H1 (cell line): ENCODE data around the gene BIN1. TPM values are rescaled to one million over a fixed set of nuclear protein-coding genes. Genes with fewer than 3 reads are reported as not detected.

Experiments
- CEBPB ChIP-seq: IDR thresholded peaks from 2 replicates; pipeline ENCODE4 v1.6.1; 2012; ENCODE audit warnings: low read depth, low read length
- PHF8 ChIP-seq: fragments of 200-600 bp; sonication (generic); conservative IDR thresholded peaks from 2 replicates; pipeline ENCODE4 v1.7.1; 2012; ENCODE audit warnings: low read depth, mild to moderate bottlenecking, inconsistent platforms, low read length, moderate library complexity
- POLR2A ChIP-seq, 2 experiments: IDR thresholded peaks; 1 replicate in 1 of 2; 2 replicates in 1 of 2; pipeline ENCODE4 v1.6.1; 2011; ENCODE audit warnings: low read depth in 2 of 2, low read length in 2 of 2, mild to moderate bottlenecking in 2 of 2; ENCODE audit errors: control extremely low read depth in 1 of 2
- RBBP5 ChIP-seq: IDR thresholded peaks from 2 replicates; pipeline ENCODE4 v1.7.1; 2012; ENCODE audit warnings: low read depth, mild to moderate bottlenecking, inconsistent platforms, low read length, moderate library complexity, borderline replicate concordance
- RFX5 ChIP-seq: IDR thresholded peaks from 2 replicates; pipeline ENCODE4 v1.6.1; 2011; ENCODE audit warnings: low read depth, low read length, improper control_type of control experiment, borderline replicate concordance
- SIX5 ChIP-seq: IDR thresholded peaks from 2 replicates; pipeline ENCODE4 v1.6.1; 2011; ENCODE audit warnings: mild to moderate bottlenecking, low read depth, low read length
- SP1 ChIP-seq: IDR thresholded peaks from 2 replicates; pipeline ENCODE4 v1.6.1; 2011; ENCODE audit warnings: low read depth, low read length
- polyA plus RNA-seq, 7 experiments: library from polyadenylated mRNA; depleted of rRNA in 3 of 7; stranded (reverse) in 5 of 7; unstranded in 2 of 7; fragments of >200 nt in 5 of 7; fragments of 200-250 nt in 2 of 7; gene quantifications; 1 replicate in 5 of 7; 2 replicates in 1 of 7; 4 replicates in 1 of 7; pipeline versions ENCODE4 v1.2.1 to v1.2.3, GENCODE V29; 2011 to 2013; ENCODE audit warnings: missing spikeins in 2 of 7, mixed read lengths in 2 of 7
- total RNA-seq: library from RNA; stranded (reverse); fragmentation: NEBNext Ultra II Directional; extraction: Animal tissue kit (Norgen Biotek cat#: 25700); gene quantifications from 2 replicates; pipeline ENCODE4 v1.2.1, GENCODE V29; 2021
- TF ChIP-seq, protein P1 (sequence below): fragments of 300-600 bp; sonication (generic); IDR thresholded peaks from 2 replicates; pipeline ENCODE4 v1.7.1; 2012; ENCODE audit warnings: low read length, moderate library complexity, mild to moderate bottlenecking, inconsistent platforms; ENCODE audit not compliant: insufficient replicate concordance

The BIN1 gene
- total and polyA plus RNA-seq, 2 of the 8 experiments (the other 6 are each of a cell fraction or from before 2014, with no cell fraction given): 23.6 to 35.6 TPM

DNA sequence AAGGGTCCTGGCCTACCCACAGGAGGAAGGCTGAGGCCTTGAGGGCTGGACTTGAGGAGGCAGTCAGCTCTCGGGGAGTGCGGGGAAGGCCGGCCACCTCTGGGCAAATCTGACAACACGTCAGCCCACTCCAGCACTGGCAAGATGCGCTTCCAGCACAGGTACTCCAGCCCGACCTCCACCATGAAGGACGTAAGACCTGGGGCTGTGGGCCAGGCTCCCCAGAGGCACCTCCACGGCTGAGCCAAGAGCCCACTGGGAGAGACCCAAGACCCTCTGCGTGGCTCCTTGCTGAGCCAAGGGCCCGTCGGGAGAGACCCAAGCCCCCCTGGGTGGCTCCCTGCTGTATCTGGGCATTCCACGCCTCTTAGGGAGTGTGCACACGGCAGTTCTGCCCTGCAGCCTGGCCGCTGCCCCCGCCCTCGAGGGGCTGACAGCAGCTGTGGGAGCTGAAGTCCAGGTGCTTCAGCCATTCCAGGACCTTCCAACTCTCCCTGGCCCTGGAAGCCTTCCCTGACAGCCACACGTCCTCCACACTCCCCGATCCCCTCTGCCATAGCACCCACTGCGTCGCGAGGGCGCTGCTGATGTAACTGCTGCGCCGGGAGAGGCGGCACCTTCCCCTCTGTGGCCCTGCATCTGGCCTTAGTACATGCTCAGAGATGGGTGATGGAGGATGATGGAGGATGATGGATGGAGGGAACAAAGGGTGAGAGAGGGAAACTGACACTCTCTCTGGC is 50.2 kb downstream of the BIN1 start (continued):
- TF ChIP-seq, protein P1, sequence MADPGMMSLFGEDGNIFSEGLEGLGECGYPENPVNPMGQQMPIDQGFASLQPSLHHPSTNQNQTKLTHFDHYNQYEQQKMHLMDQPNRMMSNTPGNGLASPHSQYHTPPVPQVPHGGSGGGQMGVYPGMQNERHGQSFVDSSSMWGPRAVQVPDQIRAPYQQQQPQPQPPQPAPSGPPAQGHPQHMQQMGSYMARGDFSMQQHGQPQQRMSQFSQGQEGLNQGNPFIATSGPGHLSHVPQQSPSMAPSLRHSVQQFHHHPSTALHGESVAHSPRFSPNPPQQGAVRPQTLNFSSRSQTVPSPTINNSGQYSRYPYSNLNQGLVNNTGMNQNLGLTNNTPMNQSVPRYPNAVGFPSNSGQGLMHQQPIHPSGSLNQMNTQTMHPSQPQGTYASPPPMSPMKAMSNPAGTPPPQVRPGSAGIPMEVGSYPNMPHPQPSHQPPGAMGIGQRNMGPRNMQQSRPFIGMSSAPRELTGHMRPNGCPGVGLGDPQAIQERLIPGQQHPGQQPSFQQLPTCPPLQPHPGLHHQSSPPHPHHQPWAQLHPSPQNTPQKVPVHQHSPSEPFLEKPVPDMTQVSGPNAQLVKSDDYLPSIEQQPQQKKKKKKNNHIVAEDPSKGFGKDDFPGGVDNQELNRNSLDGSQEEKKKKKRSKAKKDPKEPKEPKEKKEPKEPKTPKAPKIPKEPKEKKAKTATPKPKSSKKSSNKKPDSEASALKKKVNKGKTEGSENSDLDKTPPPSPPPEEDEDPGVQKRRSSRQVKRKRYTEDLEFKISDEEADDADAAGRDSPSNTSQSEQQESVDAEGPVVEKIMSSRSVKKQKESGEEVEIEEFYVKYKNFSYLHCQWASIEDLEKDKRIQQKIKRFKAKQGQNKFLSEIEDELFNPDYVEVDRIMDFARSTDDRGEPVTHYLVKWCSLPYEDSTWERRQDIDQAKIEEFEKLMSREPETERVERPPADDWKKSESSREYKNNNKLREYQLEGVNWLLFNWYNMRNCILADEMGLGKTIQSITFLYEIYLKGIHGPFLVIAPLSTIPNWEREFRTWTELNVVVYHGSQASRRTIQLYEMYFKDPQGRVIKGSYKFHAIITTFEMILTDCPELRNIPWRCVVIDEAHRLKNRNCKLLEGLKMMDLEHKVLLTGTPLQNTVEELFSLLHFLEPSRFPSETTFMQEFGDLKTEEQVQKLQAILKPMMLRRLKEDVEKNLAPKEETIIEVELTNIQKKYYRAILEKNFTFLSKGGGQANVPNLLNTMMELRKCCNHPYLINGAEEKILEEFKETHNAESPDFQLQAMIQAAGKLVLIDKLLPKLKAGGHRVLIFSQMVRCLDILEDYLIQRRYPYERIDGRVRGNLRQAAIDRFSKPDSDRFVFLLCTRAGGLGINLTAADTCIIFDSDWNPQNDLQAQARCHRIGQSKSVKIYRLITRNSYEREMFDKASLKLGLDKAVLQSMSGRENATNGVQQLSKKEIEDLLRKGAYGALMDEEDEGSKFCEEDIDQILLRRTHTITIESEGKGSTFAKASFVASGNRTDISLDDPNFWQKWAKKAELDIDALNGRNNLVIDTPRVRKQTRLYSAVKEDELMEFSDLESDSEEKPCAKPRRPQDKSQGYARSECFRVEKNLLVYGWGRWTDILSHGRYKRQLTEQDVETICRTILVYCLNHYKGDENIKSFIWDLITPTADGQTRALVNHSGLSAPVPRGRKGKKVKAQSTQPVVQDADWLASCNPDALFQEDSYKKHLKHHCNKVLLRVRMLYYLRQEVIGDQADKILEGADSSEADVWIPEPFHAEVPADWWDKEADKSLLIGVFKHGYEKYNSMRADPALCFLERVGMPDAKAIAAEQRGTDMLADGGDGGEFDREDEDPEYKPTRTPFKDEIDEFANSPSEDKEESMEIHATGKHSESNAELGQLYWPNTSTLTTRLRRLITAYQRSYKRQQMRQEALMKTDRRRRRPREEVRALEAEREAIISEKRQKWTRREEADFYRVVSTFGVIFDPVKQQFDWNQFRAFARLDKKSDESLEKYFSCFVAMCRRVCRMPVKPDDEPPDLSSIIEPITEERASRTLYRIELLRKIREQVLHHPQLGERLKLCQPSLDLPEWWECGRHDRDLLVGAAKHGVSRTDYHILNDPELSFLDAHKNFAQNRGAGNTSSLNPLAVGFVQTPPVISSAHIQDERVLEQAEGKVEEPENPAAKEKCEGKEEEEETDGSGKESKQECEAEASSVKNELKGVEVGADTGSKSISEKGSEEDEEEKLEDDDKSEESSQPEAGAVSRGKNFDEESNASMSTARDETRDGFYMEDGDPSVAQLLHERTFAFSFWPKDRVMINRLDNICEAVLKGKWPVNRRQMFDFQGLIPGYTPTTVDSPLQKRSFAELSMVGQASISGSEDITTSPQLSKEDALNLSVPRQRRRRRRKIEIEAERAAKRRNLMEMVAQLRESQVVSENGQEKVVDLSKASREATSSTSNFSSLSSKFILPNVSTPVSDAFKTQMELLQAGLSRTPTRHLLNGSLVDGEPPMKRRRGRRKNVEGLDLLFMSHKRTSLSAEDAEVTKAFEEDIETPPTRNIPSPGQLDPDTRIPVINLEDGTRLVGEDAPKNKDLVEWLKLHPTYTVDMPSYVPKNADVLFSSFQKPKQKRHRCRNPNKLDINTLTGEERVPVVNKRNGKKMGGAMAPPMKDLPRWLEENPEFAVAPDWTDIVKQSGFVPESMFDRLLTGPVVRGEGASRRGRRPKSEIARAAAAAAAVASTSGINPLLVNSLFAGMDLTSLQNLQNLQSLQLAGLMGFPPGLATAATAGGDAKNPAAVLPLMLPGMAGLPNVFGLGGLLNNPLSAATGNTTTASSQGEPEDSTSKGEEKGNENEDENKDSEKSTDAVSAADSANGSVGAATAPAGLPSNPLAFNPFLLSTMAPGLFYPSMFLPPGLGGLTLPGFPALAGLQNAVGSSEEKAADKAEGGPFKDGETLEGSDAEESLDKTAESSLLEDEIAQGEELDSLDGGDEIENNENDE: no peak
- TF ChIP-seq SP1 (no peak), SIX5 (no peak), PHF8 (no peak), RFX5 (no peak), CEBPB (no peak), RBBP5 (no peak), POLR2A (IDR thresholded peaks at IDR 0.05; ENCODE audit: control extremely low read depth in 1 of 2, low read depth in 2 of 2, low read length in 2 of 2) (no peak)
